ENCODE results near the gene B4GALT3. TPM values are rescaled to one million over a fixed set of nuclear protein-coding genes. Genes with fewer than 3 reads are reported as not detected.
A peak's percentile ranks its signal among the peaks of the same experiment; 100 is the strongest.

B4GALT3 gene
- total RNA-seq, 4 donors from 2014 or later = 3.0 to 71.4 (median 26.6) TPM

DNA sequence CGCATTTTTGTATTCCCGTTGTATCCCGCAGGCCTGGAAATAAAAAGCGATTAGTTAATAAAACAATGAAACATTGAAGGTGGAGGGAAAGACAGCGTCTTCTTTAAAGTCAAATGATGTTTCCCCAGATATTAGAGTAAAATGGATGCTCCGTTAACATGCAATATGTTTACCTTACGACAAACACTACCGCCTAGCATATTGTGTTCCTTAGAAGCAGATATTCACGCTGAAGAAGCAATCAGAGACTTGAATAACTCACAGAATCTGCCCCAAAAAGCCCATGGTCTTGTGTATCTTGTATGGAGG is 583 bp upstream of the B4GALT3 start:
- Histone ChIP-seq H3K4me3 (peak overlapping the region in 3 of 4 donors; percentile 62 to 81 (median 67)), H3K36me3 (peaks cover 0 to 18% (median 5%) of the 10 kb centered on the region in 4 donors), H3K4me1 (peaks cover 0 to 35% (median 18%) of the 10 kb centered on the region in 4 donors), H3K27me3 (no peaks in the 10 kb centered on the region), H3K27ac (peak overlapping the region; percentile 83 to 91 (median 88)), H3K9me3 (no peaks in the 10 kb centered on the region)
- no peak for DNase-seq
- in situ Hi-C loops (cut with MboI; ENCODE audit: low pct_ligation_motif_present in 1 of 4, low pct_unique_long_range_greater_than_20kb in 1 of 4, low sequenced_read_pairs in 3 of 4) = no loop called here
- WGBS, 2 donors (ENCODE audit: low coverage in 1 of 2) = 36 to 55% methylated on average over 9 of the region's 9 CpGs
- intact Hi-C loops (cut with DNase I; ENCODE audit: low total_unique reads) = no loop called here
- no peak for TF ChIP-seq EP300 (IDR thresholded peaks at IDR 0.05; ENCODE audit: low read depth)
- TF ChIP-seq POLR2AphosphoS5 (IDR thresholded peaks at IDR 0.05) = no peak
- TF ChIP-seq, protein P1, sequence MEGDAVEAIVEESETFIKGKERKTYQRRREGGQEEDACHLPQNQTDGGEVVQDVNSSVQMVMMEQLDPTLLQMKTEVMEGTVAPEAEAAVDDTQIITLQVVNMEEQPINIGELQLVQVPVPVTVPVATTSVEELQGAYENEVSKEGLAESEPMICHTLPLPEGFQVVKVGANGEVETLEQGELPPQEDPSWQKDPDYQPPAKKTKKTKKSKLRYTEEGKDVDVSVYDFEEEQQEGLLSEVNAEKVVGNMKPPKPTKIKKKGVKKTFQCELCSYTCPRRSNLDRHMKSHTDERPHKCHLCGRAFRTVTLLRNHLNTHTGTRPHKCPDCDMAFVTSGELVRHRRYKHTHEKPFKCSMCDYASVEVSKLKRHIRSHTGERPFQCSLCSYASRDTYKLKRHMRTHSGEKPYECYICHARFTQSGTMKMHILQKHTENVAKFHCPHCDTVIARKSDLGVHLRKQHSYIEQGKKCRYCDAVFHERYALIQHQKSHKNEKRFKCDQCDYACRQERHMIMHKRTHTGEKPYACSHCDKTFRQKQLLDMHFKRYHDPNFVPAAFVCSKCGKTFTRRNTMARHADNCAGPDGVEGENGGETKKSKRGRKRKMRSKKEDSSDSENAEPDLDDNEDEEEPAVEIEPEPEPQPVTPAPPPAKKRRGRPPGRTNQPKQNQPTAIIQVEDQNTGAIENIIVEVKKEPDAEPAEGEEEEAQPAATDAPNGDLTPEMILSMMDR (IDR thresholded peaks at IDR 0.05) = no peak
- TF ChIP-seq POLR2A (IDR thresholded peaks at IDR 0.05) = no peak

DNA sequence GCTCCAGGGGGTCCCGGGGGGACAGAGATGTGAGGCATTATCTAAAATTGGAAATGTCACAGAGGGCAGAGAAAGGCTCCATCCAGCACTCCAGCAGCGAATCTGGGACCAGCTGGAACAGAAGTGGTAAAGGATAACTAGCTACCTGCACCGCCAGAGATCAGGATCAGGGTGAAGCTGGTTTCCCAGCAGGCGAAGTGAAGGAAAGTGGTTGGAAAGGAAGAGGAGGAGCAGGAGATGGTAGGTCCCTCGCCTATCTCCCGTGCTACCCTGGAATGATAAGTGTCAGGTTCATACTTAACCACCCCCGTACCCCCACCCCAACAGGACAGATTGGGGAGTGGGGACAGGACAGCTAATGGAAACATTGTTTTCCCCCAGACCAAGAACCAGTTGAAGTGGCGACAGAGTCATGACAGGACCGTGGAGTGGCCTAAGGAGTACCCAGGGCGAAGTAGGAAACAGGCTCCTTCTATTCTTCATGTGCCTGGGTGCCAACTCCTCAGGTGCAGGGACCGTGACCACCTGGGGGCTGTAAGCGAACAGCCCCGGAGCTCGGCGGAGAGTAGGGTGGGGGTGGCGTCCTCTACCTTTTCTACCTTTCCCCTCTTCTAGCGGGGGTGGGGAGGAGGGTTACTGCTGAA is 717 bp downstream of the B4GALT3 start:
- H3K9me3 ChIP-seq = no peaks in the 10 kb centered on the region
- in situ Hi-C loops (cut with MboI; ENCODE audit: low pct_ligation_motif_present in 1 of 4, low pct_unique_long_range_greater_than_20kb in 1 of 4, low sequenced_read_pairs in 3 of 4) = no loop called here
- WGBS, 2 donors (ENCODE audit: low coverage in 1 of 2) = 14 to 27% methylated on average over 2 to 17 of the region's 17 CpGs
- H3K27ac ChIP-seq = peak overlapping the region; percentile 83 to 91 (median 88)
- DNase-seq = no peak
- peaks cover 0 to 36% (median 18%) of the 10 kb centered on the region in 4 donors for H3K4me1 ChIP-seq
- H3K4me3 ChIP-seq = peak overlapping the region; percentile 59 to 81 (median 64)
- H3K27me3 ChIP-seq = no peaks in the 10 kb centered on the region
- intact Hi-C loops (cut with DNase I; ENCODE audit: low total_unique reads) = no loop called here
- TF ChIP-seq POLR2AphosphoS5 (IDR thresholded peaks at IDR 0.05) (no peak), POLR2A (IDR thresholded peaks at IDR 0.05) (no peak), EP300 (IDR thresholded peaks at IDR 0.05; ENCODE audit: low read depth) (no peak)
- TF ChIP-seq, protein P1 (IDR thresholded peaks at IDR 0.05) = no peak
- peaks cover 0 to 27% (median 9%) of the 10 kb centered on the region in 4 donors for H3K36me3 ChIP-seq

DNA sequence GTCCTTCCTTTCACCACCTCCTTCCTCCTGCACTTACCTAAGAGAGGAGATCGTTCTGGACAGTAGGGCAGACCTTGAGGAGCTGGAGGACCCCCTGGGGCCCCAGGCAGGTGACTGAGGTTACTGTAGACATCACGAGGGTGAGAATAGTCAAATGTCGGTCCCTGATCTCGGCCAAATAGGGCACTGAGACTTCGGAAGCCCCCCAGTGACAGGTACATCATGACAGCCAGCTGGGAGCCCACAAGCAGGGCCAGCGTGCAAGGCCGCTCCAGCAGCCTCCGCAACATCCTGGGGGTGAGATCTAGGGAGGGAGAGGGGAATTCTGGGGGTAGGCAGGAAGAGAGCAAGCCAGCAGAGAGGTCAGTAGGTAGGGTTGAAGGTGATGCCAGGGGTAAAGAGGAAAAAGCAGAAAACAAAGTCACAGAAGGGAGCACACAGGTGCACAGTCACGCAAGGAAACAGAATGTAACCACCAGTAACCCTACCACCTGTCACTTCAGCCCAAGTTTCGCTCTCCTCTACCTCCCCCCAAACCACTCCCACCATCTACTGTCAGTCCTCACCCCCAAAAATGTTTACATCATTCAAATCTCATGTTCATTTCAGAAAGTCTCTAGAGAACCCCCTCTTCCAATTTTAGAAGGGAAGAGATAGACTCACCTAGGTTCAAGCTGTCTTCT is 1.4 kb downstream of the B4GALT3 start:
- intact Hi-C loops (cut with DNase I; ENCODE audit: low total_unique reads) = no loop called here
- 72% methylated on average over 3 to 10 of the region's 10 CpGs for WGBS, 2 donors (ENCODE audit: low coverage in 1 of 2)
- DNase-seq = no peak

DNA sequence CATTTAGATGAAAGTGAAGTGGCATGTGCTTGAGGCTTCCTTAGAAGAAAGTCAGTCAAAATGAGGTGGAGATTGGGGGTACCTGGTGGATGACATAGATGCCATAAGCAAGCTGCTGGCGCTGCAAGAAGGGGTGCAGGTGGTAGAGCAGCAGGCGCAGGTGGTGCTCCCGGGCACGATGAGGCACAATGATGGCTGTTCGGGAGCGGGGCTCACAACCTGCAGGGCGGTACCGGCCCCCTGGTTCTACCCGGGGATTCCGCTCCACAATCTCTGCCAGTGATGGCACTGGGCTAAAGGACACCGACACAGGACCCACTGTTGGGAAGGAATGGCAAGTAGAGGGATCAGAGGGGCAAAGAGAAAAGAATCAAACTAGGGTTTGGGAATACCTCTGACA is 2.4 kb downstream of the B4GALT3 start:
- Histone ChIP-seq H3K27ac (no peak overlapping the region), H3K27me3 (no peaks in the 10 kb centered on the region), H3K4me1 (peaks cover 0 to 33% (median 18%) of the 10 kb centered on the region in 4 donors), H3K9me3 (no peaks in the 10 kb centered on the region), H3K36me3 (peaks cover 0 to 38% (median 13%) of the 10 kb centered on the region in 4 donors), H3K4me3 (no peak overlapping the region)
- 93% methylated on average over 11 of the region's 11 CpGs; no CpG with 5 or more reads in 1 of the 2 donors for WGBS, 2 donors (ENCODE audit: low coverage in 1 of 2)
- TF ChIP-seq EP300 (IDR thresholded peaks at IDR 0.05; ENCODE audit: low read depth) (no peak), POLR2A (IDR thresholded peaks at IDR 0.05) (no peak)
- TF ChIP-seq, protein P1 (IDR thresholded peaks at IDR 0.05) = no peak
- DNase-seq = no peak
- in situ Hi-C loops (cut with MboI; ENCODE audit: low pct_ligation_motif_present in 1 of 4, low pct_unique_long_range_greater_than_20kb in 1 of 4, low sequenced_read_pairs in 3 of 4) = no loop called here
- intact Hi-C loops (cut with DNase I; ENCODE audit: low total_unique reads) = no loop called here

More for the DNA sequence above, 1.4 kb downstream of the B4GALT3 start:
- in situ Hi-C loops (cut with MboI; ENCODE audit: low pct_ligation_motif_present in 1 of 4, low pct_unique_long_range_greater_than_20kb in 1 of 4, low sequenced_read_pairs in 3 of 4) = no loop called here
- TF ChIP-seq EP300 (IDR thresholded peaks at IDR 0.05; ENCODE audit: low read depth) = no peak
- TF ChIP-seq POLR2AphosphoS5 (IDR thresholded peaks at IDR 0.05) = no peak
- TF ChIP-seq, protein P1 (IDR thresholded peaks at IDR 0.05) = no peak
- no peak for TF ChIP-seq POLR2A (IDR thresholded peaks at IDR 0.05)
- peaks cover 0 to 33% (median 18%) of the 10 kb centered on the region in 4 donors for H3K4me1 ChIP-seq
- H3K9me3 ChIP-seq = no peaks in the 10 kb centered on the region
- no peaks in the 10 kb centered on the region for H3K27me3 ChIP-seq
- H3K27ac ChIP-seq = peak overlapping the region; percentile 37 to 91 (median 86)
- peak overlapping the region in 2 of 4 donors; percentile 67 to 81 for H3K4me3 ChIP-seq
- H3K36me3 ChIP-seq = peaks cover 0 to 32% (median 12%) of the 10 kb centered on the region in 4 donors
